Mesenchymal stem cell (in vitro differentiated cells and primary cell): ENCODE data around the gene TNNT1.

Experiments used
- DNase-seq: peaks from one replicate; pipeline ENCODE4 v3.0.0-alpha.2; 2013
- H2AFZ ChIP-seq: one replicate; pipeline ENCODE4 v1.6.1; 2013; ENCODE audit warnings: low read depth, mild to moderate bottlenecking, control low read depth, inconsistent platforms, low read length, moderate library complexity
- H2AK5ac ChIP-seq: 2 replicates; pipeline ENCODE4 v1.6.1; 2013; ENCODE audit warnings: low read length, moderate library complexity, mild to moderate bottlenecking, inconsistent platforms; ENCODE audit not compliant: severe bottlenecking
- H2BK120ac ChIP-seq: one replicate; pipeline ENCODE4 v1.6.1; 2013; ENCODE audit warnings: low read depth, mild to moderate bottlenecking, inconsistent platforms, low read length, moderate library complexity
- H2BK12ac ChIP-seq, 2 experiments: one replicate each; pipeline ENCODE4 v1.6.1; 2013; ENCODE audit warnings: inconsistent platforms in 2 of 2, low read length in 2 of 2, mild to moderate bottlenecking in 2 of 2, moderate library complexity in 2 of 2, control low read depth in 1 of 2
- H2BK15ac ChIP-seq: one replicate; pipeline ENCODE4 v1.6.1; 2013; ENCODE audit warnings: mild to moderate bottlenecking, low read depth, inconsistent platforms; ENCODE audit not compliant: poor library complexity, severe bottlenecking
- H2BK5ac ChIP-seq: 2 replicates; pipeline ENCODE4 v1.6.1; 2013; ENCODE audit warnings: low read depth, mild to moderate bottlenecking, low read length, control low read depth, inconsistent platforms; ENCODE audit not compliant: poor library complexity, severe bottlenecking
- H3K14ac ChIP-seq, 2 experiments: one replicate each; pipeline ENCODE4 v1.6.1; 2013; ENCODE audit warnings: inconsistent platforms in 2 of 2, low read length in 2 of 2, control low read depth in 1 of 2, mild to moderate bottlenecking in 1 of 2, moderate library complexity in 1 of 2
- H3K18ac ChIP-seq, 2 experiments: one replicate each; pipeline ENCODE4 v1.6.1; 2013; ENCODE audit warnings: inconsistent platforms in 2 of 2, low read length in 2 of 2, control low read depth in 1 of 2, low read depth in 1 of 2, mild to moderate bottlenecking in 1 of 2
- H3K23ac ChIP-seq, 2 experiments: one replicate each; pipeline ENCODE4 v1.6.1; 2013; ENCODE audit warnings: inconsistent platforms in 2 of 2, low read length in 2 of 2, mild to moderate bottlenecking in 2 of 2, moderate library complexity in 2 of 2, control low read depth in 1 of 2
- H3K27ac ChIP-seq: 2 replicates; pipeline ENCODE4 v1.5.1; 2013; ENCODE audit warnings: mild to moderate bottlenecking, moderate library complexity, low read length, control low read depth, inconsistent platforms; ENCODE audit not compliant: poor library complexity, severe bottlenecking
- H3K27me3 ChIP-seq, 2 experiments: 2 replicates each; pipeline versions ENCODE4 v1.6.1 to v1.7.0; 2013; ENCODE audit warnings: low read length in 2 of 2, mild to moderate bottlenecking in 2 of 2, moderate library complexity in 2 of 2, control low read depth in 1 of 2, inconsistent platforms in 1 of 2; ENCODE audit not compliant: control insufficient read depth in 1 of 2, insufficient read depth in 1 of 2
- H3K36me3 ChIP-seq, 2 experiments: 2 replicates each; pipeline versions ENCODE4 v1.6.1 to v1.7.0; 2013; ENCODE audit warnings: low read length in 2 of 2, control low read depth in 1 of 2, inconsistent platforms in 1 of 2, low read depth in 1 of 2, mild to moderate bottlenecking in 1 of 2; ENCODE audit not compliant: insufficient read depth in 2 of 2, control insufficient read depth in 1 of 2
- H3K4ac ChIP-seq, 2 experiments: one replicate each; pipeline ENCODE4 v1.6.1; 2013; ENCODE audit warnings: inconsistent platforms in 2 of 2, low read length in 2 of 2, mild to moderate bottlenecking in 2 of 2, moderate library complexity in 2 of 2, control low read depth in 1 of 2, low read depth in 1 of 2
- H3K4me1 ChIP-seq: 2 replicates; pipeline ENCODE4 v1.6.1; 2013; ENCODE audit warnings: low read depth, low read length, control low read depth; ENCODE audit not compliant: control insufficient read depth, insufficient read depth
- H3K4me2 ChIP-seq: 2 replicates; pipeline ENCODE4 v1.6.1; 2013; ENCODE audit warnings: low read length, mild to moderate bottlenecking, inconsistent platforms; ENCODE audit not compliant: poor library complexity, severe bottlenecking
- H3K4me3 ChIP-seq, 2 experiments: 2 replicates each; pipeline versions ENCODE4 v1.5.1 to v1.7.0; 2013; ENCODE audit warnings: low read length in 2 of 2, mild to moderate bottlenecking in 2 of 2, control low read depth in 1 of 2, low read depth in 1 of 2; ENCODE audit not compliant: insufficient read depth in 1 of 2
- H3K79me1 ChIP-seq: replicated peaks from 2 replicates; pipeline ENCODE4 v1.6.1; 2013; ENCODE audit warnings: mild to moderate bottlenecking, control low read depth, low read length, inconsistent platforms; ENCODE audit not compliant: poor library complexity, severe bottlenecking
- H3K9ac ChIP-seq: 2 replicates; pipeline ENCODE4 v1.7.0; 2013; ENCODE audit warnings: mild to moderate bottlenecking, low read length, moderate library complexity
- H3K9me3 ChIP-seq: 2 replicates; pipeline ENCODE4 v1.7.0; 2013; ENCODE audit warnings: mild to moderate bottlenecking, low read length; ENCODE audit not compliant: control insufficient read depth
- H4K8ac ChIP-seq: one replicate; pipeline ENCODE4 v1.6.1; 2013; ENCODE audit warnings: inconsistent platforms, mild to moderate bottlenecking, low read length, moderate library complexity
- H4K91ac ChIP-seq: one replicate; pipeline ENCODE4 v1.6.1; 2013; ENCODE audit warnings: mild to moderate bottlenecking, low read length, inconsistent platforms
- WGBS: methylation state at CpG from one replicate; pipeline ENCODE4 v1.1.7; 2013; ENCODE audit warnings: mixed read lengths; 5-methylcytosine and 5-hydroxymethylcytosine counted together

The TNNT1 gene

GRCh38 chr19:55088543-55089341, 60.3 kb downstream of the TNNT1 start:
- Histone ChIP-seq H2BK120ac (no peak overlapping the region), H3K4me3 (no peak overlapping the region)
- 59% methylated on average over 9 of the region's 18 CpGs for WGBS

DNA sequence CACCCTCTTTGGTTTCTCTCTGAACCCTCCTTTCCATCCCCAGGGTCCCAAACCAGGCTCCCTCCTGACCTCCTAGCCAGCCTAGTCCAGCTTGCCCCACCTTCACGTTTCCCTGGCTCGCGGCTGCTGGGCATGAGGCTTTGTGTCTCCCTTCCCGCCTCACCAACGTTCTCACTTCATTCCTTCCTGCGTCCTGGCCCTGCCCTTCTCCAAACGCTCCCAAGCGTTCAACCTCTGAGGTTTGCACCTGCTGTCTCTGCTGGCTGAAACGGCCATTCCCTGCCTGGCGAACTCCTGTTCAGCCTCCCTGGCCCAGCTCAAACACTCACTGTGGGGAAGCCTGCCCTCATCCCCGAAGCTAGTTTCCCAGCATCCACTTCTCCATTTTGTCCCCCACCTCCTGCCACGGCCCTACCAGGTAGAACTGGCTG, 61.0 kb downstream of the TNNT1 start:
- WGBS = 78% methylated on average over 12 of the region's 12 CpGs
- H4K91ac ChIP-seq = no peak overlapping the region
- H3K27ac ChIP-seq = no peak overlapping the region

More at GRCh38 chr19:55088543-55089341, 60.3 kb downstream of the TNNT1 start:
- H3K4me1 ChIP-seq = peaks cover 32% of the 10 kb centered on the region
- no peak overlapping the region for H3K4me2 ChIP-seq
- peaks cover 5% of the 10 kb centered on the region for H3K79me1 ChIP-seq
- no peak overlapping the region for H3K23ac ChIP-seq
- no peak overlapping the region for H4K91ac ChIP-seq
- peak overlapping the region; percentile 50 for H3K9ac ChIP-seq
- no peak overlapping the region for H3K18ac ChIP-seq
- H2BK5ac ChIP-seq = no peak overlapping the region
- peaks cover 27 to 32% of the 10 kb centered on the region in 2 experiments for H3K27me3 ChIP-seq
- H2BK12ac ChIP-seq = no peak overlapping the region
- no peak overlapping the region for H3K4ac ChIP-seq
- no peak overlapping the region for H2BK15ac ChIP-seq
- H2AFZ ChIP-seq = no peak overlapping the region
- peak; percentile 76 for DNase-seq
- H4K8ac ChIP-seq = no peak overlapping the region
- H3K27ac ChIP-seq = no peak overlapping the region
- H2AK5ac ChIP-seq = no peak overlapping the region
- no peak overlapping the region for H3K14ac ChIP-seq
- H3K36me3 ChIP-seq = peaks cover 20 to 41% of the 10 kb centered on the region in 2 experiments
- no peaks in the 10 kb centered on the region for H3K9me3 ChIP-seq

DNA sequence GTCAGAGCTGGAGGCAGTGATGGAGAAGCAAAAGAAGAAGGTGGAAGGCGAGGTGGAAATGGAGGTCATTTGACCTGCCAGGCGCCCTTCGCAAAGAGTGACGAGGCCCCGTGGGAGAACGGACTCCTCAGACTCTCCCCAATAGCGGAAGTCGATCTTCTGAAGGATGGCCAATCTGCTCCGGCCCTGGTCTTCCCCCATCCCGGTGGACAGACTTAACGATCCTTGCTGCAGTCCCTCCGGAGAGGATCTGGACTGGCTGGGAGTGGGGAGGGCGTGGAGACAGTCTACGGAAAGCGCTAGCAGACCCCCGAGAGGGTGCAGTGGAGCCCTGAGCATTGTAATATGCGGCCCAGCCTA, 61.5 kb downstream of the TNNT1 start:
- H2AK5ac ChIP-seq = no peak overlapping the region
- no peak overlapping the region for H3K18ac ChIP-seq
- WGBS = 31% methylated on average over 17 of the region's 17 CpGs

More for the DNA sequence above, 61.0 kb downstream of the TNNT1 start:
- no peak overlapping the region for H4K8ac ChIP-seq
- H3K27me3 ChIP-seq = peaks cover 34 to 38% of the 10 kb centered on the region in 2 experiments
- no peak overlapping the region for H2BK120ac ChIP-seq
- H3K18ac ChIP-seq = no peak overlapping the region
- H3K4me1 ChIP-seq = peaks cover 32% of the 10 kb centered on the region
- peak overlapping the region in 1 of 2 experiments; percentile 77 for H3K4me3 ChIP-seq
- H3K36me3 ChIP-seq = peaks cover 20 to 40% of the 10 kb centered on the region in 2 experiments
- peaks cover 5% of the 10 kb centered on the region for H3K79me1 ChIP-seq
- peak overlapping the region; percentile 64 for H3K9ac ChIP-seq
- H2BK12ac ChIP-seq = peak overlapping the region in 1 of 2 experiments; percentile 10
- no peak for DNase-seq
- peak overlapping the region in 1 of 2 experiments; percentile 41 for H3K14ac ChIP-seq
- no peak overlapping the region for H2AK5ac ChIP-seq
- H2BK5ac ChIP-seq = no peak overlapping the region
- H2BK15ac ChIP-seq = no peak overlapping the region
- H2AFZ ChIP-seq = no peak overlapping the region
- H3K23ac ChIP-seq = no peak overlapping the region
- H3K4ac ChIP-seq = peak overlapping the region in 1 of 2 experiments; percentile 35
- no peaks in the 10 kb centered on the region for H3K9me3 ChIP-seq
- H3K4me2 ChIP-seq = no peak overlapping the region

More for the DNA sequence above, 61.5 kb downstream of the TNNT1 start:
- peak overlapping the region in 1 of 2 experiments; percentile 23 for H3K23ac ChIP-seq
- no peaks in the 10 kb centered on the region for H3K9me3 ChIP-seq
- H3K27ac ChIP-seq = no peak overlapping the region
- peak overlapping the region; percentile 64 for H3K9ac ChIP-seq
- H3K27me3 ChIP-seq = peaks cover 39 to 43% of the 10 kb centered on the region in 2 experiments
- peaks cover 20 to 35% of the 10 kb centered on the region in 2 experiments for H3K36me3 ChIP-seq
- no peak overlapping the region for H2BK15ac ChIP-seq
- H4K8ac ChIP-seq = no peak overlapping the region
- no peak overlapping the region for H2BK5ac ChIP-seq
- no peak for DNase-seq
- H3K4me2 ChIP-seq = peak overlapping the region; percentile 99
- peak overlapping the region; percentile 61 to 77 for H3K4me3 ChIP-seq
- no peak overlapping the region for H3K4ac ChIP-seq
- H2AFZ ChIP-seq = no peak overlapping the region
- peaks cover 2% of the 10 kb centered on the region for H3K79me1 ChIP-seq
- H2BK120ac ChIP-seq = no peak overlapping the region
- peak overlapping the region in 1 of 2 experiments; percentile 13 for H3K14ac ChIP-seq
- H2BK12ac ChIP-seq = peak overlapping the region in 1 of 2 experiments; percentile 25
- no peak overlapping the region for H4K91ac ChIP-seq
- peaks cover 32% of the 10 kb centered on the region for H3K4me1 ChIP-seq
